ENCODE measurements around the gene AP1B1.

DNA sequence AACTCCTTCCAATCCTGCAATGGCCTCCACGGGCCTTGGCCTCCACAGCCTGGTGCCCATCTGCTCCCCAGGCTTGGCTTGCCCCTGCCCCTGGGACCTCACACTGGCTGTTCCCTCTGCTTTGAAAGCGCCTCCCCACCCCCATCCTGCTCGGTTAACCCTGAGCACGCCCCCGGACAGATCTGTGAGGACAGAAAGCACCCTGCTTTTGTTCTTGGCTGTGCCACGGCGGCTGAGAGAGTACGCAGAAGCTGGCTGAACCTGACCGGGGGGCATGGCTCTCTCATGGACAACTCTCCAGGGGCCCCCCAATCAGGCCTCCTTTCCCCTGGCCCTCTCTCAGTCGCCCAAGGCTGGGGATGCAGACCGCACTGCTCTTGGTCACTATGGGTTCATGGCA, 52.7 kb downstream of the AP1B1 start:
- TF ChIP-seq, protein P1, sequence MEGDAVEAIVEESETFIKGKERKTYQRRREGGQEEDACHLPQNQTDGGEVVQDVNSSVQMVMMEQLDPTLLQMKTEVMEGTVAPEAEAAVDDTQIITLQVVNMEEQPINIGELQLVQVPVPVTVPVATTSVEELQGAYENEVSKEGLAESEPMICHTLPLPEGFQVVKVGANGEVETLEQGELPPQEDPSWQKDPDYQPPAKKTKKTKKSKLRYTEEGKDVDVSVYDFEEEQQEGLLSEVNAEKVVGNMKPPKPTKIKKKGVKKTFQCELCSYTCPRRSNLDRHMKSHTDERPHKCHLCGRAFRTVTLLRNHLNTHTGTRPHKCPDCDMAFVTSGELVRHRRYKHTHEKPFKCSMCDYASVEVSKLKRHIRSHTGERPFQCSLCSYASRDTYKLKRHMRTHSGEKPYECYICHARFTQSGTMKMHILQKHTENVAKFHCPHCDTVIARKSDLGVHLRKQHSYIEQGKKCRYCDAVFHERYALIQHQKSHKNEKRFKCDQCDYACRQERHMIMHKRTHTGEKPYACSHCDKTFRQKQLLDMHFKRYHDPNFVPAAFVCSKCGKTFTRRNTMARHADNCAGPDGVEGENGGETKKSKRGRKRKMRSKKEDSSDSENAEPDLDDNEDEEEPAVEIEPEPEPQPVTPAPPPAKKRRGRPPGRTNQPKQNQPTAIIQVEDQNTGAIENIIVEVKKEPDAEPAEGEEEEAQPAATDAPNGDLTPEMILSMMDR (IDR thresholded peaks at IDR 0.05) = no peak
- TF ChIP-seq POLR2A (IDR thresholded peaks at IDR 0.05) = no peak

Measured in suprapubic skin (tissue), 3 donors.